GM12892 (cell line): Measurements from ENCODE around the gene CCDC92B.

ENCODE experiments used
- POLR2A ChIP-seq: IDR thresholded peaks from 2 replicates; pipeline ENCODE4 v1.6.1; 2011; ENCODE audit warnings: low read depth, low read length, control low read depth
- POLR2AphosphoS5 ChIP-seq: IDR thresholded peaks from 2 replicates; pipeline ENCODE4 v1.6.1; 2011; ENCODE audit warnings: low read depth, low read length, control low read depth
- TAF1 ChIP-seq: IDR thresholded peaks from 2 replicates; pipeline ENCODE4 v1.6.1; 2011; ENCODE audit warnings: low read depth, mild to moderate bottlenecking, control low read depth, low read length, borderline replicate concordance

DNA sequence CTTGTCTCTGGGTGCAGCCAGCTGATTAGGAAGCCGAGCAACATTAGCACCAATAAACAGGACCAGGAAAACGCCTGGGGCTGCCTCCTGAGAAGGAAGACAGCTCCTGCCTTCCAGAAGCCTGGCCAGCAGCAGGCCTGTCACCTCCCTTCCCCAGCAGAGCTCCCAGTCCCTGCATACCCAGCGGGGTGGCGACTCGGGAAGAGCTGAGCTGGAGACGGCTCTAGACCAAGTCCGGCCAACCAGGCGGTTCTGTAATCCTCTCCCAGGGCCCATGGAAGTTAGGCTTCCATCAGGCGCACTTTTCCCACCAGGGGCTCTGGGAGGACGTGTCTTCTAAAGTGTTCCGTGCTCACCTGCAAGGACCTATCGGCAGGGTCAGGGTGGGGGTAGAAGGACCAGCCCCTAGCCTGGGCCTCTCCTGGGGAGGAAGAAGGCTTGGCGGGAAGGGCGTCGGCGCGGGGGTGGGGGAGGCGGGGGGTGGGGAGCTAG, 25.9 kb downstream of the CCDC92B start:
- no peak for TF ChIP-seq POLR2AphosphoS5
- no peak for TF ChIP-seq POLR2A
- no peak for TF ChIP-seq TAF1
